Thoracic aorta (tissue), 2 donors: ENCODE measurements around the gene TAF7. TPM values are rescaled to one million over a fixed set of nuclear protein-coding genes. Genes with fewer than 3 reads are reported as not detected.
A peak's percentile ranks its signal among the peaks of the same experiment; 100 is the strongest.

Source experiments
- ATAC-seq: fragments of 150-250 bp; one replicate; pipeline ENCODE4 v1.8.0; 2017; ENCODE audit warnings: low read depth; ENCODE audit not compliant: insufficient number of reproducible peaks, low FRiP score
- DNase-seq: peaks from one replicate; pipeline ENCODE4 v3.0.0-alpha.2; 2020; ENCODE audit warnings: low spot score
- H3K27ac ChIP-seq, 2 donors: fragments of 200-600 bp; sonication (generic); 1 replicate in 1 of 2; 2 replicates in 1 of 2; pipeline ENCODE4 v1.5.1; 2016; ENCODE audit warnings: mild to moderate bottlenecking in 2 of 2, moderate library complexity in 2 of 2
- H3K27me3 ChIP-seq: fragments of 200-600 bp; sonication (generic); replicated peaks from 2 replicates; pipeline ENCODE4 v1.6.0; 2016; ENCODE audit warnings: mild to moderate bottlenecking; ENCODE audit not compliant: insufficient read depth
- H3K36me3 ChIP-seq: fragments of 200-600 bp; sonication (generic); one replicate; pipeline ENCODE4 v1.5.1; 2016
- H3K4me1 ChIP-seq, 2 donors: fragments of 200-600 bp; sonication (generic); 1 replicate in 1 of 2; 2 replicates in 1 of 2; pipeline versions ENCODE4 v1.5.1 to v1.6.0; 2016; ENCODE audit warnings: low read depth in 2 of 2, mild to moderate bottlenecking in 1 of 2; ENCODE audit not compliant: control insufficient read depth in 1 of 2
- H3K4me3 ChIP-seq: fragments of 200-600 bp; sonication (generic); 2 replicates; pipeline ENCODE4 v1.5.1; 2016; ENCODE audit warnings: mild to moderate bottlenecking
- H3K9me3 ChIP-seq: fragments of 200-600 bp; sonication (generic); 2 replicates; pipeline ENCODE4 v1.5.1; 2016
- CTCF ChIP-seq: fragments of 200-600 bp; sonication (generic); IDR thresholded peaks from one replicate; pipeline ENCODE4 v1.5.1; 2019; ENCODE audit warnings: antibody characterized with exemption
- total RNA-seq, 2 donors: library from RNA; depleted of rRNA; stranded (reverse); fragments of >200 nt; gene quantifications; one replicate each; pipeline versions ENCODE4 v1.1.0 to v1.2.3, GENCODE V29; 2016

TAF7 gene
- 10 to 100 TPM; 35.9 to 56.1 TPM for total RNA-seq

DNA sequence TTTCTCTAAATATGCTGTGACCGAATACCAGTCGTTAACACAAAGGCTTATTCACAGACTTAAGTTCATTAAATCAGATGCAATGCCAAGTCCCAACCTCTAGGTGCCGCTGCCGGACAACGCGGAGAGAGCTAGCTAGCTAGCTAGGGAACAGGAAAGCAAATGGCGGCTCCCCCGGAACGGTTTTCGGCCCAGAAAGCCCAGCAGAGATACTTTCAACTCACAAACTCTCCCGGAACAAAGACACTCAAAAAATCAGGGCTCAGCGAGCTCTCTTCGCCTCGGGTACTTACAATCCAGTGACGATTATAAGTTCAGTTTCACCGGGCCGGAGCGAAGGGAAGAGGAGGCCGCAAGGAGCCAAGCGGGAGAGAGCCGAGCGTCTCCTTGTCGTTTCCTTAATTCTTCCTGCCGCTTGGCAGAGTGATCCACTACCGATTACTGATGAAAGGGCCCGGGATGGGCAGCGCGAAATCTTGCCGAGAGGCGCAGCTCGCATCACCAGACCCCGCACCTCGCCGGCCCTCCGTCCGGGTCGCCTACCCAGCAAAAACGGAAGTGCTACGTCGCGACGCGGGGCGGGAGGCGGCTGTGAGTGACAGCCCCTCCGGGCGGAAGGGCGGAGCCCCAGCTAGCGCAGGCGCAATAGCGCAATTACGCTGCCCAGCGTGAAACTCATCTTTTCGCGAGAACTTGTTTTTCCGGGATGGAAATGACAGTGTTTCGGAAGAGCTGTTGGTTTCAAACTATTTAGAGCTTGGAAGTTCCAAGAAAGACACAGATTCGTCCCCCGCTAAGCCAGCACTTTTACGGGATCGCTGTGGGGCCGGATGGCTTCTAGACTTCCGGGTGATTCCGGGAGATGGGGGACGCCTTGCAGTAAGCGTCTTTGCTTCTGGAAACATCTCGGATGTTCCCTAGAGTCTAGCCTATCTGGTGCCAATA, at the start of gene TAF7:
TAF7 (minus strand) TSS at position 560 of the 945 bp plus-strand sequence. CDS start 740 bp downstream, outside the sequence.
- Histone ChIP-seq H3K36me3 (peaks cover 31% of the 10 kb centered on the region), H3K27ac (peak within 1 kb of the TSS; percentile 84 to 95), H3K9me3 (peaks cover 50% of the 10 kb centered on the region), H3K4me1 (peaks cover 0 to 12% of the 10 kb centered on the region in 2 donors), H3K4me3 (peak within 1 kb of the TSS; percentile 76), H3K27me3 (no peaks in the 10 kb centered on the region)
- TF ChIP-seq CTCF, result peak; percentile 74
- peak; percentile 38 for DNase-seq
- peak; percentile 94 for ATAC-seq

- Histone ChIP-seq H3K27ac (no peak overlapping the region), H3K4me3 (peak overlapping the region; percentile 13), H3K27me3 (no peaks in the 10 kb centered on the region), H3K9me3 (peaks cover 85% of the 10 kb centered on the region), H3K4me1 (no peaks in the 10 kb centered on the region), H3K36me3 (no peaks in the 10 kb centered on the region)
- ATAC-seq (no peak), DNase-seq (no peak)
- no peak for TF ChIP-seq CTCF
These were observed 45.7 kb upstream of the TAF7 start for GRCh38 chr5:141366016-141366896.

DNA sequence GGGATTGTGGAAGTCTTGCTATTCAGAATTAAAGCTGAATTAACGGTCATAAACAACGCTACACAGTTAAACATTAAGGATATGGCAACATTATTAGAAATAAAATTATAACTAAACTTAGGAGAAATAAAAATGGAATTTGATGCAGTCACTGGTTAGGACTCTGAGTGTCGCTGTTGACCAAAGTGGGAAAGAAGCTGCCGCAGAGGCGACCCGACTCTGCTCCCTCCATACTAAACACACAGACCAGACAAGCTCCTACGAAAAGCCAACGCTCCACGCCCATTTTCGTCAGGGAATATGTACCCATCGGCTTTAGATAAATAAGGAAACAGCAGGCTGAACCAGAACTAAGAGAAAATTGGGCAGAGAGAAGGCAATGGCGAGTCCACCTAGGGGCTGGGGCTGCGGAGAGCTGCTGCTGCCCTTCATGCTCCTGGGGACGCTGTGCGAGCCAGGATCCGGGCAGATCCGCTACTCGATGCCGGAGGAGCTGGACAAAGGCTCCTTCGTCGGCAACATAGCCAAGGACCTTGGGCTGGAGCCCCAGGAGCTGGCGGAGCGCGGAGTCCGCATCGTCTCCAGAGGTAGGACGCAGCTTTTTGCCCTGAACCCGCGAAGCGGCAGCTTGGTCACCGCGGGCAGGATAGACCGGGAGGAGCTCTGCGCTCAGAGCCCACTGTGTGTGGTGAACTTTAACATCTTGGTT, 43.5 kb upstream of the TAF7 start, which contains the start of gene PCDHGA5:
PCDHGA5 (plus strand) TSS at position 211 of the 709 bp plus-strand sequence; CDS start at position 380, 169 bp downstream.
- H3K9me3 ChIP-seq, result peaks cover 84% of the 10 kb centered on the region
- TF ChIP-seq CTCF, result no peak
- DNase-seq (no peak), ATAC-seq (no peak)
- no peaks in the 10 kb centered on the region for H3K36me3 ChIP-seq
- H3K27ac ChIP-seq, result no peak within 1 kb of the TSS
- peak within 1 kb of the TSS; percentile 3 for H3K4me3 ChIP-seq
- H3K4me1 ChIP-seq, result no peaks in the 10 kb centered on the region
- H3K27me3 ChIP-seq, result no peaks in the 10 kb centered on the region

GRCh38 chr5:141362719-141363118, 42.1 kb upstream of the TAF7 start:
- no peak overlapping the region for H3K27ac ChIP-seq
- H3K36me3 ChIP-seq, result no peaks in the 10 kb centered on the region
- H3K27me3 ChIP-seq, result no peaks in the 10 kb centered on the region
- H3K4me3 ChIP-seq, result no peak overlapping the region
- H3K4me1 ChIP-seq, result no peaks in the 10 kb centered on the region
- ATAC-seq, result no peak
- no peak for TF ChIP-seq CTCF
- no peak for DNase-seq
- peaks cover 90% of the 10 kb centered on the region for H3K9me3 ChIP-seq
